ENCODE results near the gene PTPRA. TPM values are rescaled to one million over a fixed set of nuclear protein-coding genes. Genes with fewer than 3 reads are reported as not detected.

PTPRA gene
- total and polyA plus RNA-seq, 9 donors: 37.4 to 60.5 (median 45.7) TPM

GRCh38 chr20:3027987-3028386, 154.7 kb downstream of the PTPRA start:
- peaks cover 61% of the 10 kb centered on the region for H3K36me3 ChIP-seq (ENCODE audit: control insufficient read depth, insufficient read depth, low read length)
- WGBS (ENCODE audit: insufficient coverage): no CpG with 5 or more reads among the region's 2 CpGs

GRCh38 chr20:3031524-3032147, 158.4 kb downstream of the PTPRA start:
- Histone ChIP-seq H3K9me3 (replicated peaks; ENCODE audit: control insufficient read depth, low read depth, low read length) (no peaks in the 10 kb centered on the region), H3K4me1 (ENCODE audit: control insufficient read depth, insufficient read depth, low read length) (no peaks in the 10 kb centered on the region), H3K27me3 (ENCODE audit: control insufficient read depth, insufficient read depth, low read length) (no peaks in the 10 kb centered on the region), H3K27ac (ENCODE audit: low read length) (no peak overlapping the region), H3K4me3 (ENCODE audit: low read length) (no peak overlapping the region), H3K36me3 (ENCODE audit: control insufficient read depth, insufficient read depth, low read length) (peaks cover 64% of the 10 kb centered on the region)
- DNase-seq: no peak
- WGBS (ENCODE audit: insufficient coverage): 100% methylated on average over 1 of the region's 3 CpGs

More at GRCh38 chr20:3027987-3028386, 154.7 kb downstream of the PTPRA start:
- no peak for DNase-seq
- Histone ChIP-seq H3K27ac (ENCODE audit: low read length) (no peak overlapping the region), H3K4me1 (ENCODE audit: control insufficient read depth, insufficient read depth, low read length) (no peaks in the 10 kb centered on the region), H3K27me3 (ENCODE audit: control insufficient read depth, insufficient read depth, low read length) (no peaks in the 10 kb centered on the region), H3K4me3 (ENCODE audit: low read length) (no peak overlapping the region), H3K9me3 (replicated peaks; ENCODE audit: control insufficient read depth, low read depth, low read length) (no peaks in the 10 kb centered on the region)

- no peaks in the 10 kb centered on the region for H3K9me3 ChIP-seq (replicated peaks; ENCODE audit: control insufficient read depth, low read depth, low read length)
- peaks cover 64% of the 10 kb centered on the region for H3K36me3 ChIP-seq (ENCODE audit: control insufficient read depth, insufficient read depth, low read length)
- H3K4me3 ChIP-seq (ENCODE audit: low read length): no peak overlapping the region
- H3K4me1 ChIP-seq (ENCODE audit: control insufficient read depth, insufficient read depth, low read length): no peaks in the 10 kb centered on the region
- no peak for DNase-seq
- WGBS (ENCODE audit: insufficient coverage): 78% methylated on average over 4 of the region's 8 CpGs
- no peak overlapping the region for H3K27ac ChIP-seq (ENCODE audit: low read length)
- H3K27me3 ChIP-seq (ENCODE audit: control insufficient read depth, insufficient read depth, low read length): no peaks in the 10 kb centered on the region
Observed at GRCh38 chr20:3032624-3033023, 159.3 kb downstream of the PTPRA start.

GRCh38 chr20:3037654-3038053, 164.4 kb downstream of the PTPRA start:
- Histone ChIP-seq H3K9me3 (replicated peaks; ENCODE audit: control insufficient read depth, low read depth, low read length) (no peaks in the 10 kb centered on the region), H3K4me3 (ENCODE audit: low read length) (no peak overlapping the region), H3K36me3 (ENCODE audit: control insufficient read depth, insufficient read depth, low read length) (peaks cover 65% of the 10 kb centered on the region), H3K27me3 (ENCODE audit: control insufficient read depth, insufficient read depth, low read length) (no peaks in the 10 kb centered on the region), H3K4me1 (ENCODE audit: control insufficient read depth, insufficient read depth, low read length) (peaks cover 11% of the 10 kb centered on the region), H3K27ac (ENCODE audit: low read length) (no peak overlapping the region)
- 86% methylated on average over 2 of the region's 3 CpGs for WGBS (ENCODE audit: insufficient coverage)
- no peak for DNase-seq

- Histone ChIP-seq H3K4me3 (ENCODE audit: low read length) (no peak overlapping the region), H3K36me3 (ENCODE audit: control insufficient read depth, insufficient read depth, low read length) (peaks cover 65% of the 10 kb centered on the region), H3K27me3 (ENCODE audit: control insufficient read depth, insufficient read depth, low read length) (no peaks in the 10 kb centered on the region), H3K9me3 (replicated peaks; ENCODE audit: control insufficient read depth, low read depth, low read length) (no peaks in the 10 kb centered on the region), H3K4me1 (ENCODE audit: control insufficient read depth, insufficient read depth, low read length) (peaks cover 19% of the 10 kb centered on the region), H3K27ac (ENCODE audit: low read length) (no peak overlapping the region)
- DNase-seq: no peak
- 9% methylated on average over 1 of the region's 5 CpGs for WGBS (ENCODE audit: insufficient coverage)
Observed at GRCh38 chr20:3038454-3038853, 165.2 kb downstream of the PTPRA start.

- Histone ChIP-seq H3K27ac (ENCODE audit: low read length) (no peak overlapping the region), H3K4me3 (ENCODE audit: low read length) (no peak overlapping the region), H3K9me3 (replicated peaks; ENCODE audit: control insufficient read depth, low read depth, low read length) (no peaks in the 10 kb centered on the region), H3K27me3 (ENCODE audit: control insufficient read depth, insufficient read depth, low read length) (no peaks in the 10 kb centered on the region), H3K36me3 (ENCODE audit: control insufficient read depth, insufficient read depth, low read length) (peaks cover 59% of the 10 kb centered on the region), H3K4me1 (ENCODE audit: control insufficient read depth, insufficient read depth, low read length) (peaks cover 20% of the 10 kb centered on the region)
- DNase-seq: no peak
- WGBS (ENCODE audit: insufficient coverage): 78% methylated on average over 2 of the region's 4 CpGs
Observed at GRCh38 chr20:3039426-3039825, 166.1 kb downstream of the PTPRA start.

GRCh38 chr20:3040086-3040485, 166.8 kb downstream of the PTPRA start:
- Histone ChIP-seq H3K27ac (ENCODE audit: low read length) (no peak overlapping the region), H3K27me3 (ENCODE audit: control insufficient read depth, insufficient read depth, low read length) (no peaks in the 10 kb centered on the region), H3K36me3 (ENCODE audit: control insufficient read depth, insufficient read depth, low read length) (peaks cover 54% of the 10 kb centered on the region), H3K4me3 (ENCODE audit: low read length) (no peak overlapping the region), H3K9me3 (replicated peaks; ENCODE audit: control insufficient read depth, low read depth, low read length) (no peaks in the 10 kb centered on the region), H3K4me1 (ENCODE audit: control insufficient read depth, insufficient read depth, low read length) (peaks cover 23% of the 10 kb centered on the region)
- no peak for DNase-seq
- WGBS (ENCODE audit: insufficient coverage): 90% methylated on average over 6 of the region's 8 CpGs

- no peaks in the 10 kb centered on the region for H3K27me3 ChIP-seq (ENCODE audit: control insufficient read depth, insufficient read depth, low read length)
- peak overlapping the region; percentile 86 for H3K27ac ChIP-seq (ENCODE audit: low read length)
- no peak overlapping the region for H3K4me3 ChIP-seq (ENCODE audit: low read length)
- WGBS (ENCODE audit: insufficient coverage): 29% methylated on average over 8 of the region's 10 CpGs
- no peaks in the 10 kb centered on the region for H3K9me3 ChIP-seq (replicated peaks; ENCODE audit: control insufficient read depth, low read depth, low read length)
- H3K36me3 ChIP-seq (ENCODE audit: control insufficient read depth, insufficient read depth, low read length): peaks cover 36% of the 10 kb centered on the region
- peaks cover 31% of the 10 kb centered on the region for H3K4me1 ChIP-seq (ENCODE audit: control insufficient read depth, insufficient read depth, low read length)
- peak; percentile 81 for DNase-seq
Observed at GRCh38 chr20:3041854-3042409, 168.7 kb downstream of the PTPRA start.

GRCh38 chr20:3042625-3043024, 169.3 kb downstream of the PTPRA start:
- Histone ChIP-seq H3K4me1 (ENCODE audit: control insufficient read depth, insufficient read depth, low read length) (peaks cover 38% of the 10 kb centered on the region), H3K27ac (ENCODE audit: low read length) (peak overlapping the region; percentile 86), H3K9me3 (replicated peaks; ENCODE audit: control insufficient read depth, low read depth, low read length) (no peaks in the 10 kb centered on the region), H3K4me3 (ENCODE audit: low read length) (no peak overlapping the region), H3K36me3 (ENCODE audit: control insufficient read depth, insufficient read depth, low read length) (peaks cover 33% of the 10 kb centered on the region), H3K27me3 (ENCODE audit: control insufficient read depth, insufficient read depth, low read length) (no peaks in the 10 kb centered on the region)
- 60% methylated on average over 1 of the region's 5 CpGs for WGBS (ENCODE audit: insufficient coverage)
- DNase-seq: peak; percentile 87

- Histone ChIP-seq H3K4me3 (ENCODE audit: low read length) (no peak within 1 kb of the TSS), H3K27me3 (ENCODE audit: control insufficient read depth, insufficient read depth, low read length) (no peaks in the 10 kb centered on the region), H3K9me3 (replicated peaks; ENCODE audit: control insufficient read depth, low read depth, low read length) (no peaks in the 10 kb centered on the region), H3K36me3 (ENCODE audit: control insufficient read depth, insufficient read depth, low read length) (peaks cover 35% of the 10 kb centered on the region), H3K27ac (ENCODE audit: low read length) (peak within 1 kb of the TSS; percentile 86), H3K4me1 (ENCODE audit: control insufficient read depth, insufficient read depth, low read length) (peaks cover 41% of the 10 kb centered on the region)
- no peak for DNase-seq
- 59% methylated on average over 2 of the region's 3 CpGs for WGBS (ENCODE audit: insufficient coverage)
Observed at GRCh38 chr20:3043322-3043721, 170.0 kb downstream of the PTPRA start, which contains the start of gene GNRH2. TSS of gene GNRH2 (plus strand) at chr20:3043622. CDS start at chr20:3044415, 793 bp downstream.
